Colonic mucosa (tissue), 4 donors: ENCODE data around the gene MAN1A1. TPM values are rescaled to one million over a fixed set of nuclear protein-coding genes. Genes with fewer than 3 reads are reported as not detected.
A peak's percentile ranks its signal among the peaks of the same experiment; 100 is the strongest.

Experiments
- DNase-seq: peaks from one replicate; pipeline ENCODE4 v3.0.0-alpha.2; 2020
- H3K27ac ChIP-seq: fragments of 200-600 bp; one replicate; pipeline ENCODE4 v1.8.0; 2021
- H3K27me3 ChIP-seq: fragments of 200-600 bp; one replicate; pipeline ENCODE4 v1.8.0; 2021
- H3K36me3 ChIP-seq: fragments of 200-600 bp; one replicate; pipeline ENCODE4 v1.8.0; 2021
- H3K4me1 ChIP-seq: fragments of 200-600 bp; one replicate; pipeline ENCODE4 v1.8.0; 2021; ENCODE audit warnings: mild to moderate bottlenecking
- H3K4me3 ChIP-seq: fragments of 200-600 bp; one replicate; pipeline ENCODE4 v1.8.0; 2021
- H3K9ac ChIP-seq, 2 donors: one replicate each; pipeline ENCODE4 v1.7.0; 2013; ENCODE audit warnings: control low read depth in 2 of 2, low read depth in 2 of 2, low read length in 2 of 2
- H3K9me3 ChIP-seq: fragments of 200-600 bp; one replicate; pipeline ENCODE4 v1.8.0; 2021
- intact Hi-C: fragments of 100-400 bp; cut with DNase I; formaldehyde crosslinking; loops from one replicate; pipeline ENCODE4 v1.14.1; 2022
- total RNA-seq, 2 donors: library from RNA; stranded (reverse); fragmentation: NEBNext Ultra II Directional in 1 of 2; extraction: Animal tissue kit (Norgen Biotek cat#: 25700) in 1 of 2; gene quantifications; one replicate each; pipeline ENCODE4 v1.2.1, GENCODE V29; 2021
- TF ChIP-seq, protein P1 (sequence below): fragments of 200-600 bp; IDR thresholded peaks from one replicate; pipeline ENCODE4 v1.8.0; 2022; ENCODE audit warnings: antibody characterized with exemption, mild to moderate bottlenecking
- donor health status: healthy.
- donor health status: DM: no; HTN: no; CAD: no.
- donor health status: DM: no; HTN: no; CAD: no.

Gene MAN1A1
- total RNA-seq, 2 donors from 2014 or later, result 43.5 to 77.1 TPM

DNA sequence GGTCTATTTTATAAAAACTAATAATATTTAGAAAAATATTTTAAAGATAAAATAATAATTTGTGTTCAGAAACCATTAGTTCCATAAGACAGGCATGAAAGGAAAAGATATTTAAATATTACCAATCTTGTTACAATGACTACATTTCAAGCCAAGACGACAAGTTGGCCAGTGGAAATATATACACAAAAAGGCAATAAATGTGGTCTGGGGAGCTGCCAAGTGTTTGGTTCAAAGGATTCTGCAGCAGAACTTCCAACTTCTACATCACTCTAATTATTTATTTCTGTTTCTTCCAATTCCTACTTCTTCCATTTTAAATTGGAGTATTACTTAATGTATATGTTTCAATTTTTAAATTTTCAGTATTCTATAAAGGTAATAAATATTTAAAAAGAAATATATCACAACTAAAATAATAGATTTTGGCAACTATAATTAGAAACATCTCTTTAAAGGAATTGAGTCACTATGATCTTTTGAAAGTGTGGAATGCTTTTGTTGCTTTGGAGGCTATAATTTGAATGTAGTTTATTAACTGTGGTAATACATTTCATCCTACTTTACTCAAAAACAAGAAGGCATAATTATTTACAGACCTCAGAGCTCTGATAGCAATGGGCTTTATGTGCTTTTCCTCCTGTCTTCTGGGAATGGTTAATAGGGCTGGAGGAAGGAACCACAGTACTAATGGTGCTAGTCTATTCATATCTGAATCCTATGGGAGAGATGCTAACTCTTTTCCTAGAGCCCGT lies 141.4 kb downstream of the MAN1A1 start:
- no peaks in the 10 kb centered on the region for H3K27me3 ChIP-seq
- H3K9ac ChIP-seq, result no peak overlapping the region
- H3K36me3 ChIP-seq, result no peaks in the 10 kb centered on the region
- TF ChIP-seq, protein P1, sequence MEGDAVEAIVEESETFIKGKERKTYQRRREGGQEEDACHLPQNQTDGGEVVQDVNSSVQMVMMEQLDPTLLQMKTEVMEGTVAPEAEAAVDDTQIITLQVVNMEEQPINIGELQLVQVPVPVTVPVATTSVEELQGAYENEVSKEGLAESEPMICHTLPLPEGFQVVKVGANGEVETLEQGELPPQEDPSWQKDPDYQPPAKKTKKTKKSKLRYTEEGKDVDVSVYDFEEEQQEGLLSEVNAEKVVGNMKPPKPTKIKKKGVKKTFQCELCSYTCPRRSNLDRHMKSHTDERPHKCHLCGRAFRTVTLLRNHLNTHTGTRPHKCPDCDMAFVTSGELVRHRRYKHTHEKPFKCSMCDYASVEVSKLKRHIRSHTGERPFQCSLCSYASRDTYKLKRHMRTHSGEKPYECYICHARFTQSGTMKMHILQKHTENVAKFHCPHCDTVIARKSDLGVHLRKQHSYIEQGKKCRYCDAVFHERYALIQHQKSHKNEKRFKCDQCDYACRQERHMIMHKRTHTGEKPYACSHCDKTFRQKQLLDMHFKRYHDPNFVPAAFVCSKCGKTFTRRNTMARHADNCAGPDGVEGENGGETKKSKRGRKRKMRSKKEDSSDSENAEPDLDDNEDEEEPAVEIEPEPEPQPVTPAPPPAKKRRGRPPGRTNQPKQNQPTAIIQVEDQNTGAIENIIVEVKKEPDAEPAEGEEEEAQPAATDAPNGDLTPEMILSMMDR, result no peak
- peak; percentile 40 for DNase-seq
- H3K4me3 ChIP-seq, result no peak overlapping the region
- intact Hi-C loops, result no loop called here
- H3K4me1 ChIP-seq, result no peaks in the 10 kb centered on the region
- no peaks in the 10 kb centered on the region for H3K9me3 ChIP-seq
- no peak overlapping the region for H3K27ac ChIP-seq

DNA sequence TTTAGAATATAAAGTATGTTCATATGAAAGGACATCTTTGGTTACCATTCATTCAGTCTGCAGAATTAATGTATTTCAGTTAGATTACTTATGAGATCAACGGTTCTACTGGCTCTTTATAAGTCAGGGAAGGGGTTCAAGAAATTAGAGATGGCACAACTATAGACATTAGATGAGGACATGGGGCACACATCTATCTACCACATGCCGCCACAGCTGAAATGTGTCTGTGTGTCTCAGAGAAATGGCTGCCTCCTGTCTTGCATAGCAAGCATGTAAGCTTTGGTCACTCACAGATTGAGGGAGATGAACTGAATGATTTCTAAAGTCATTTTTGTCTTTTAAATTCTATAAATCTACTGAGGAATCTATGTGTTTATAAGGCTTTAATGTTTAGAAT lies 142.2 kb downstream of the MAN1A1 start:
- no peaks in the 10 kb centered on the region for H3K36me3 ChIP-seq
- TF ChIP-seq, protein P1, result no peak
- no peak overlapping the region for H3K9ac ChIP-seq
- intact Hi-C loops, result no loop called here
- H3K27ac ChIP-seq, result no peak overlapping the region
- no peak overlapping the region for H3K4me3 ChIP-seq
- H3K4me1 ChIP-seq, result no peaks in the 10 kb centered on the region
- H3K9me3 ChIP-seq, result no peaks in the 10 kb centered on the region
- DNase-seq, result no peak
- no peaks in the 10 kb centered on the region for H3K27me3 ChIP-seq

DNA sequence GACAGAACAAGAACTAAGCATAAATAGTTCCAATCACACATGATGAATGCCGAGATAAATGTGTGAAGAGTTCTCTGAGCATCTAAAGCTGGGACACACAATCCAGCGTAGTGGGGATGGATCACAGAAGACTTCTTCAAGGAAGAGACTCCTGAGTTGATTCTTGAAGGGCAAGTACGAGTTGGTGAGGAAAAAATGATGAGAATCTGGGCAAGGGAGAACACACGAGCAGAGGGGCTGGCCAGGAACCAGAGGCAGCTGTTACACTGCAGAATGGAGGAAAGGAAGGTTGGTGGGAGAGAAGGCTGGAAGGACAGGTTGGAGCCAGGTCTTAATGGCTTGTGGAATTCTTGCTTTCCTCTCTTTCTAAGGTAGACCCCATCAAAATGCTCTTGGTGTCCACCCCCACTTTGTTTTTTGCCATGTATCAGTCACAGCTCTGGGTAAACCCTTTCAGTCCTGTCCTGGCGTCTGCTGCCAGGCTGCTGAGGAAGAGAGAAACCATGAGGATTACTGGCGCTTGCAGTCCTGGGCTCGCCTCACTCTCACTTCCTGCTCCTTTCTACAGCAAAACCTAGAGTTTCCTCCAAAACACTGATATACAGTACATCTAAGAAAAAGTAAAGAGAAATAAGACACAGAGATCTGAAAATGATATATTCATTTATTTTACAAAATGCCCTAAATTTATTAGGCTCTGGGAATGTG lies 143.5 kb downstream of the MAN1A1 start:
- no peaks in the 10 kb centered on the region for H3K9me3 ChIP-seq
- intact Hi-C loops, result no loop called here
- H3K36me3 ChIP-seq, result no peaks in the 10 kb centered on the region
- H3K4me1 ChIP-seq, result no peaks in the 10 kb centered on the region
- H3K4me3 ChIP-seq, result no peak overlapping the region
- no peaks in the 10 kb centered on the region for H3K27me3 ChIP-seq
- H3K27ac ChIP-seq, result no peak overlapping the region
- no peak for DNase-seq
- no peak overlapping the region for H3K9ac ChIP-seq
- TF ChIP-seq, protein P1, result no peak

DNA sequence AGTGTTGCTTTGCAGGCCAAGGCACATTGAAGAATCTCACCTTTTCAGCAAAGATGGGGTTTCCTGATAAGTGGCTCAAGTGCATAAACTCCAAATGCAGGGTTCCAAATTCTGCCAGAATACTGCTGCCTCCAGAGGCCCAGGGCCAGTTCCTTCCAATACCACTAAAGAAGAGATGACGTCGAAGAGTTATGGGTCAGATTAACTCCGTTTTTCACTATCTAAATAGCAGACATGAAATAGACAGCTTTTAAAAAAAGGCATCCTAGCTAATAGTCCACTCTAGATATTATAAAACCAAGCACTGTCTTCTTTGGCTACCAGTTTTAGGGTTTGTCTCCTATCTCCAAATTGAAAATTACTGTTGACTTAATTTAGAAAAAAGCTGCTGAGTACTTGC lies 144.8 kb downstream of the MAN1A1 start:
- Histone ChIP-seq H3K9ac (no peak overlapping the region), H3K36me3 (no peaks in the 10 kb centered on the region), H3K9me3 (no peaks in the 10 kb centered on the region), H3K27ac (no peak overlapping the region), H3K4me1 (no peaks in the 10 kb centered on the region), H3K4me3 (no peak overlapping the region), H3K27me3 (no peaks in the 10 kb centered on the region)
- intact Hi-C loops, result no loop called here
- no peak for DNase-seq
- TF ChIP-seq, protein P1, result no peak

DNA sequence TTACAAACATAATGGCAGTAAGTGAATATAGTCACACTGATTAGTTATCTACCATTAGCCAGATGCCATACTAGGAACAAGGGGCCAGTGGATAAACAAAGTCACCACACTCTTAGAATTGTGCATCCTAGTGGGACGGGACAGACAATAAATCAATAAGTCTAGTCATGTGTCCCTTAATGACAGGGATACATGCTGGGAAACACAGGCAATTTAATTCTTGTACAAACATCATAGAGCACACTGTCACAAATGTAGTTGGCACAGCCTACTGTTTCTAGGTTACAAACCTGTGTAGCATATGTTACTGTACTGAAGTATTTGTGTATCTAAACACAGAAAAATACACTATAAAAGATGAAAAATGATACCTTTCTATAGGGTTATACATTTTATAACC lies 148.1 kb downstream of the MAN1A1 start:
- H3K4me1 ChIP-seq, result no peaks in the 10 kb centered on the region
- H3K27ac ChIP-seq, result no peak overlapping the region
- TF ChIP-seq, protein P1, result no peak
- H3K9ac ChIP-seq, result no peak overlapping the region
- no peak for DNase-seq
- no peak overlapping the region for H3K4me3 ChIP-seq
- H3K36me3 ChIP-seq, result no peaks in the 10 kb centered on the region
- H3K27me3 ChIP-seq, result no peaks in the 10 kb centered on the region
- intact Hi-C loops, result no loop called here
- no peaks in the 10 kb centered on the region for H3K9me3 ChIP-seq
